Neural cell (in vitro differentiated cells): ENCODE measurements around the gene SPATA6L. TPM values are rescaled to one million over a fixed set of nuclear protein-coding genes. Genes with fewer than 3 reads are reported as not detected.

ENCODE experiments used
- H2AFZ ChIP-seq: fragments of 200-600, 300-800 bp; sonication (generic), shearing (Covaris generic); 2 replicates; pipeline ENCODE4 v1.6.0; 2014; ENCODE audit warnings: low read depth, mild to moderate bottlenecking, antibody characterized with exemption, low read length, moderate library complexity
- H3F3A ChIP-seq: fragments of 200-600 bp; shearing (Covaris generic); 2 replicates; pipeline ENCODE4 v1.6.1; 2016; ENCODE audit warnings: mild to moderate bottlenecking, moderate library complexity, mixed read lengths, antibody characterized with exemption, low read length; ENCODE audit not compliant: insufficient read depth, poor library complexity, severe bottlenecking
- H3K27ac ChIP-seq: fragments of 200-600, 300-800 bp; sonication (generic), shearing (Covaris generic); 2 replicates; pipeline ENCODE4 v1.5.1; 2014; ENCODE audit warnings: mild to moderate bottlenecking, low read length, moderate library complexity
- H3K27me3 ChIP-seq: fragments of 300-800, 200-600 bp; sonication (generic), shearing (Covaris generic); 2 replicates; pipeline ENCODE4 v1.6.0; 2014; ENCODE audit warnings: mild to moderate bottlenecking, low read depth, low read length, moderate library complexity; ENCODE audit not compliant: insufficient read depth
- H3K36me3 ChIP-seq: fragments of 300-800, 200-600 bp; sonication (generic), shearing (Covaris generic); 2 replicates; pipeline ENCODE4 v1.5.1; 2014; ENCODE audit warnings: mild to moderate bottlenecking, antibody characterized with exemption, low read length, moderate library complexity; ENCODE audit not compliant: insufficient read depth
- H3K4me2 ChIP-seq: fragments of 300-800, 200-600 bp; sonication (generic), shearing (Covaris generic); 2 replicates; pipeline ENCODE4 v1.6.0; 2014; ENCODE audit warnings: mild to moderate bottlenecking, low read length
- H3K4me3 ChIP-seq: fragments of 300-800, 200-600 bp; sonication (generic), shearing (Covaris generic); 2 replicates; pipeline ENCODE4 v1.5.1; 2014; ENCODE audit warnings: mild to moderate bottlenecking, low read length, moderate library complexity
- H3K79me2 ChIP-seq: fragments of 200-600 bp; shearing (Covaris generic); replicated peaks from 2 replicates; pipeline ENCODE4 v1.6.0; 2014; ENCODE audit warnings: mild to moderate bottlenecking, low read length, moderate library complexity; ENCODE audit not compliant: insufficient read depth
- H3K9ac ChIP-seq: fragments of 300-800, 200-600 bp; sonication (generic), shearing (Covaris generic); 2 replicates; pipeline ENCODE4 v1.6.1; 2016; ENCODE audit warnings: mild to moderate bottlenecking, low read length, mixed read lengths
- H3K9me2 ChIP-seq: fragments of 200-600 bp; shearing (Covaris generic); 2 replicates; pipeline ENCODE4 v1.6.1; 2016; ENCODE audit warnings: mild to moderate bottlenecking, low read length, mixed read lengths; ENCODE audit not compliant: insufficient read depth
- H3K9me3 ChIP-seq: fragments of 200-600, 300-800 bp; sonication (generic), shearing (Covaris generic); 2 replicates; pipeline ENCODE4 v1.6.1; 2016; ENCODE audit warnings: mild to moderate bottlenecking, mixed run types, low read length, moderate library complexity, mixed read lengths
- H4K20me1 ChIP-seq: fragments of 200-600 bp; shearing (Covaris generic); 2 replicates; pipeline ENCODE4 v1.6.1; 2016; ENCODE audit warnings: mild to moderate bottlenecking, mixed run types; ENCODE audit not compliant: insufficient read depth
- EP300 ChIP-seq: fragments of 450-650 bp; conservative IDR thresholded peaks from 2 replicates; pipeline ENCODE4 v1.6.1; 2014; ENCODE audit warnings: antibody characterized with exemption, mild to moderate bottlenecking, moderate library complexity; ENCODE audit not compliant: poor library complexity, severe bottlenecking
- EZH2 ChIP-seq: fragments of 200-600, 300-800 bp; shearing (Covaris generic), sonication (generic); IDR thresholded peaks from 2 replicates; pipeline ENCODE4 v1.6.1; 2014; ENCODE audit warnings: antibody characterized with exemption, low read length, borderline replicate concordance, mild to moderate bottlenecking; ENCODE audit not compliant: insufficient read depth, poor library complexity, severe bottlenecking
- MXI1 ChIP-seq: fragments of 450-650 bp; conservative IDR thresholded peaks from 2 replicates; pipeline ENCODE4 v1.6.1; 2014; ENCODE audit warnings: antibody characterized with exemption, mild to moderate bottlenecking; ENCODE audit not compliant: poor library complexity, severe bottlenecking
- POLR2AphosphoS5 ChIP-seq: IDR thresholded peaks from 2 replicates; pipeline ENCODE4 v1.6.1; 2012
- RAD21 ChIP-seq: fragments of 450-650 bp; conservative IDR thresholded peaks from 2 replicates; pipeline ENCODE4 v1.6.1; 2014; ENCODE audit warnings: antibody characterized with exemption, mild to moderate bottlenecking, moderate library complexity
- REST ChIP-seq: IDR thresholded peaks from 2 replicates; pipeline ENCODE4 v1.6.1; 2012; ENCODE audit warnings: borderline replicate concordance
- SMC3 ChIP-seq: fragments of 450-650 bp; conservative IDR thresholded peaks from 2 replicates; pipeline ENCODE4 v1.6.1; 2014; ENCODE audit warnings: antibody characterized with exemption, mild to moderate bottlenecking, moderate library complexity; ENCODE audit not compliant: poor library complexity
- TAF1 ChIP-seq: IDR thresholded peaks from 2 replicates; pipeline ENCODE4 v1.6.1; 2012; ENCODE audit warnings: low read depth
- polyA minus RNA-seq: library from RNA; depleted of rRNA, polyadenylated mRNA; stranded (reverse); fragments of >200 nt; gene quantifications from 2 replicates; pipeline ENCODE4 v1.2.3, GENCODE V29; 2014
- polyA plus RNA-seq: library from polyadenylated mRNA; depleted of rRNA; stranded (reverse); fragments of >200 nt; gene quantifications from 2 replicates; pipeline ENCODE4 v1.2.3, GENCODE V29; 2014
- TF ChIP-seq, protein P1 (sequence below): fragments of 450-650 bp; IDR thresholded peaks from 2 replicates; pipeline ENCODE4 v1.5.1; 2014; ENCODE audit warnings: antibody characterized with exemption, mild to moderate bottlenecking, moderate library complexity; ENCODE audit not compliant: poor library complexity, severe bottlenecking

The SPATA6L gene, protein sequence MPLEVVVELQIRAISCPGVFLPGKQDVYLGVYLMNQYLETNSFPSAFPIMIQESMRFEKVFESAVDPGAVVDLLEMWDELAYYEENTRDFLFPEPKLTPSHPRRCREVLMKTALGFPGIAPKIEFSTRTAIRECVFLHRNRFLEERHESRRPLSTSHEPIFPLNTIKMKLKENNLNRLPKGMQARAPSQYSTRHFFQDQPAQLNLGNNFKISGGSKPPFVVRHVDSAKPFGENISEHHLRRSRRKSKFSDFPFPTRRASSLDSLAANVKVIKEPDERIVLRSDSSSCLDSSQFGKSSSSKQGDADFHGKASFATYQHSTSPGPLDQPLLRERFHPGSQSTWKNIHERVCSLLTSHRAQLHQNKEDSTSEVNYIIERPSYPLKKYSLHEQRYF
- polyA plus RNA-seq = 0.58 and 0.89 TPM in 2 replicates
- 1.4 and 1.7 TPM in 2 replicates for polyA minus RNA-seq

GRCh38 chr9:4666042-4666699 lies at the start of gene SPATA6L:
TSS of gene SPATA6L (minus strand) at chr9:4666480. CDS start at chr9:4666250, 230 bp downstream.
- no peak within 1 kb of the TSS for H2AFZ ChIP-seq
- no peaks in the 10 kb centered on the region for H3K9me2 ChIP-seq
- H3K27ac ChIP-seq = no peak within 1 kb of the TSS
- no peaks in the 10 kb centered on the region for H3F3A ChIP-seq
- no peaks in the 10 kb centered on the region for H4K20me1 ChIP-seq
- H3K27me3 ChIP-seq = no peaks in the 10 kb centered on the region
- no peak for TF ChIP-seq EP300
- no peak for TF ChIP-seq TAF1
- TF ChIP-seq SMC3 = no peak
- no peak for TF ChIP-seq MXI1
- TF ChIP-seq POLR2AphosphoS5 = no peak
- no peak for TF ChIP-seq REST
- TF ChIP-seq, protein P1, sequence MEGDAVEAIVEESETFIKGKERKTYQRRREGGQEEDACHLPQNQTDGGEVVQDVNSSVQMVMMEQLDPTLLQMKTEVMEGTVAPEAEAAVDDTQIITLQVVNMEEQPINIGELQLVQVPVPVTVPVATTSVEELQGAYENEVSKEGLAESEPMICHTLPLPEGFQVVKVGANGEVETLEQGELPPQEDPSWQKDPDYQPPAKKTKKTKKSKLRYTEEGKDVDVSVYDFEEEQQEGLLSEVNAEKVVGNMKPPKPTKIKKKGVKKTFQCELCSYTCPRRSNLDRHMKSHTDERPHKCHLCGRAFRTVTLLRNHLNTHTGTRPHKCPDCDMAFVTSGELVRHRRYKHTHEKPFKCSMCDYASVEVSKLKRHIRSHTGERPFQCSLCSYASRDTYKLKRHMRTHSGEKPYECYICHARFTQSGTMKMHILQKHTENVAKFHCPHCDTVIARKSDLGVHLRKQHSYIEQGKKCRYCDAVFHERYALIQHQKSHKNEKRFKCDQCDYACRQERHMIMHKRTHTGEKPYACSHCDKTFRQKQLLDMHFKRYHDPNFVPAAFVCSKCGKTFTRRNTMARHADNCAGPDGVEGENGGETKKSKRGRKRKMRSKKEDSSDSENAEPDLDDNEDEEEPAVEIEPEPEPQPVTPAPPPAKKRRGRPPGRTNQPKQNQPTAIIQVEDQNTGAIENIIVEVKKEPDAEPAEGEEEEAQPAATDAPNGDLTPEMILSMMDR = no peak
- TF ChIP-seq EZH2 = no peak
- no peak for TF ChIP-seq RAD21
- no peak within 1 kb of the TSS for H3K9ac ChIP-seq
- no peaks in the 10 kb centered on the region for H3K79me2 ChIP-seq
- H3K36me3 ChIP-seq = no peaks in the 10 kb centered on the region
- H3K4me2 ChIP-seq = peak within 1 kb of the TSS; percentile 94
- H3K4me3 ChIP-seq = peak within 1 kb of the TSS; percentile 98
- H3K9me3 ChIP-seq = no peaks in the 10 kb centered on the region

- TF ChIP-seq TAF1 = no peak
- no peak for TF ChIP-seq SMC3
- TF ChIP-seq MXI1 = no peak
- no peak for TF ChIP-seq REST
- TF ChIP-seq EP300 = no peak
- TF ChIP-seq, protein P1 = no peak
- TF ChIP-seq EZH2 = no peak
- TF ChIP-seq RAD21 = no peak
- no peak for TF ChIP-seq POLR2AphosphoS5
- no peaks in the 10 kb centered on the region for H3K27me3 ChIP-seq
- no peaks in the 10 kb centered on the region for H3K9me3 ChIP-seq
- no peak overlapping the region for H3K4me3 ChIP-seq
- no peaks in the 10 kb centered on the region for H3F3A ChIP-seq
- H3K9ac ChIP-seq = no peak overlapping the region
- no peak overlapping the region for H3K27ac ChIP-seq
- no peaks in the 10 kb centered on the region for H4K20me1 ChIP-seq
- no peak overlapping the region for H2AFZ ChIP-seq
- no peak overlapping the region for H3K4me2 ChIP-seq
- H3K9me2 ChIP-seq = no peaks in the 10 kb centered on the region
- H3K36me3 ChIP-seq = peaks cover 12% of the 10 kb centered on the region
- H3K79me2 ChIP-seq = no peaks in the 10 kb centered on the region
Measured at GRCh38 chr9:4714266-4715016, 48.2 kb upstream of the SPATA6L start.
